Adrenal gland (tissue), 5 donors: ENCODE measurements around the gene ETFA.
"Not testable (repeated sequence)": the region's sequence is repeated elsewhere in the genome, so short reads cannot be mapped to it uniquely, and the experiment has no call there.

Experiments
- CTCF ChIP-seq, 6 experiments: fragments of 450-650 bp in 4 of 6; fragments of 200-600 bp in 2 of 6; sonication (generic) in 1 of 6; IDR thresholded peaks; 1 replicate in 5 of 6; 2 replicates in 1 of 6; pipeline versions ENCODE4 v1.5.1 to v1.8.0; 2016 to 2021; ENCODE audit warnings: antibody characterized with exemption in 6 of 6, mild to moderate bottlenecking in 2 of 6, moderate library complexity in 1 of 6
- POLR2A ChIP-seq, 2 donors: fragments of 450-650 bp; IDR thresholded peaks; one replicate each; pipeline ENCODE4 v1.6.1; 2017; ENCODE audit warnings: antibody characterized with exemption in 2 of 2, mild to moderate bottlenecking in 2 of 2, moderate library complexity in 1 of 2
- donor health status: DM: no; HTN: no; CAD: no.

GRCh38 chr15:76265769-76266168, 45.5 kb downstream of the ETFA start:
- TF ChIP-seq POLR2A, CTCF (IDR thresholded peaks at IDR 0.05): not testable (repeated sequence)
